GM12864 (cell line): ENCODE results near the gene RPL10A.
"Not testable (repeated sequence)": the region's sequence is repeated elsewhere in the genome, so short reads cannot be mapped to it uniquely, and the experiment has no call there.

ENCODE experiments used
- DNase-seq: peaks from one replicate; pipeline ENCODE4 v3.0.0-alpha.2; 2011; ENCODE audit warnings: low read depth
- H3K4me3 ChIP-seq: 2 replicates; pipeline ENCODE4 v1.5.1; 2011; ENCODE audit warnings: mild to moderate bottlenecking, low read depth, low read length, control low read depth
- TF ChIP-seq, protein P1 (sequence below): IDR thresholded peaks from 2 replicates; pipeline ENCODE4 v1.5.1; 2011; ENCODE audit warnings: low read depth, mild to moderate bottlenecking, moderate library complexity, low read length, control low read depth, inconsistent platforms; ENCODE audit errors: missing control alignments

Gene RPL10A

DNA sequence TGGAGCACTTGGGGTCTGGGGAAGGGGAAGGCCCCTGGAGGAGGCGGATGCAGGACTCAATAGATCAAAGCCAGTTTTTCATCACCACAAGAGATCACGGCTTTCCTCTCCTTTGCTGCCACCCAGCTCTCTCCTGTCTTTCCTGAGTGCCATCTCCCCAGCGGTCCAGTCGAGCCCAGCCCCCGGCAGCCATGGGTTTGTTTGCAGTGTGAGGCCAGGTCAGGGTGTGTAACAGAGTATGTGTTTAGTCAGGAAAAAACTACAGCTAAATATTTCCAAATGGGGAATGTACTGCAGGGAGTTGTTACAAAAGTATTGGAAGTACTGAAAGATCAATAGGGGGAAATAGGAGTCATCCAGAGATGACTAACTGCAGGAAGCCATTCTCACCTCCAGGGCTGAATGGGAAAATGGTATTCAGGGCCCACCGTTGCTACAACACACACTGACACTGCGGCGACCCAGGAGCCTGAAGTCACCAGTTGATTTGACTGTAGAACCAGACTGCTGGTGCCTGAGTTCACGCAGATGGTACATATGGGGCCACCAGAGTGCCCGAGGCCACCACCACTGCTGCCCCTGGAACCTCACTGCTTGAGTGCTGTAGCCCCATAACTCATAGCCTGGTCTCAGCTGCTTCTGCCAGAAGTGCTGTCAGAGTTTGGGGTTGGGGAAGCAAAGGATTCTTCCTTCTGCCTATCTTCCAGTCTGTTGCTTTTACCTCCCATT, 39.6 kb upstream of the RPL10A start:
- DNase-seq = no peak
- TF ChIP-seq, protein P1, sequence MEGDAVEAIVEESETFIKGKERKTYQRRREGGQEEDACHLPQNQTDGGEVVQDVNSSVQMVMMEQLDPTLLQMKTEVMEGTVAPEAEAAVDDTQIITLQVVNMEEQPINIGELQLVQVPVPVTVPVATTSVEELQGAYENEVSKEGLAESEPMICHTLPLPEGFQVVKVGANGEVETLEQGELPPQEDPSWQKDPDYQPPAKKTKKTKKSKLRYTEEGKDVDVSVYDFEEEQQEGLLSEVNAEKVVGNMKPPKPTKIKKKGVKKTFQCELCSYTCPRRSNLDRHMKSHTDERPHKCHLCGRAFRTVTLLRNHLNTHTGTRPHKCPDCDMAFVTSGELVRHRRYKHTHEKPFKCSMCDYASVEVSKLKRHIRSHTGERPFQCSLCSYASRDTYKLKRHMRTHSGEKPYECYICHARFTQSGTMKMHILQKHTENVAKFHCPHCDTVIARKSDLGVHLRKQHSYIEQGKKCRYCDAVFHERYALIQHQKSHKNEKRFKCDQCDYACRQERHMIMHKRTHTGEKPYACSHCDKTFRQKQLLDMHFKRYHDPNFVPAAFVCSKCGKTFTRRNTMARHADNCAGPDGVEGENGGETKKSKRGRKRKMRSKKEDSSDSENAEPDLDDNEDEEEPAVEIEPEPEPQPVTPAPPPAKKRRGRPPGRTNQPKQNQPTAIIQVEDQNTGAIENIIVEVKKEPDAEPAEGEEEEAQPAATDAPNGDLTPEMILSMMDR = no peak
- H3K4me3 ChIP-seq = no peak overlapping the region

- TF ChIP-seq, protein P1 = no peak
- DNase-seq = no peak
- no peak overlapping the region for H3K4me3 ChIP-seq
These were observed 38.7 kb upstream of the RPL10A start for GRCh38 chr6:35429463-35429862.

DNA sequence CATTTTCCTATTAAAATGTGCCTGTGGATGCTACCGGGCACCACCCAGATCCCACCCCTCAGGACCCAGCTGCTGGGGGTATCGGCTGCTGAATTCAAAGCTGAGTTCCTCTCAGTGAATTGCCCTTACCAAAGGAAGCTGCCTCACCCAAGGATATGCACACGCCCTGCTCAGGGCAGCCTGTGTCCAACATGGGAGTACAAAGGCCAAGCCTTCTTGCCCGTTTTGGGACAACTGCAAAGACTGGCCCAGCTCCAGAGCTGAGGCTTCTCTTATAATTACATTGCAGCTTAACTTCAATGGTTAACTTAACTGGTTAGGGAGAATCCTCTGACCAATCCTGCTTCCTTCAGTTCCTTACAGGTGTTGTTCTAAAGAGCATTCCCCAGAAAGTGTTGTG, 35.9 kb upstream of the RPL10A start:
- no peak overlapping the region for H3K4me3 ChIP-seq
- TF ChIP-seq, protein P1 = no peak
- DNase-seq = no peak

GRCh38 chr6:35432702-35433101, 35.5 kb upstream of the RPL10A start:
- not testable (repeated sequence) for H3K4me3 ChIP-seq, DNase-seq

- no peak for DNase-seq
- TF ChIP-seq, protein P1 = no peak
- H3K4me3 ChIP-seq = no peak overlapping the region
These were observed 32.9 kb upstream of the RPL10A start for GRCh38 chr6:35435074-35435837.

GRCh38 chr6:35436071-35436857, 31.9 kb upstream of the RPL10A start:
- no peak for DNase-seq
- H3K4me3 ChIP-seq = no peak overlapping the region
- TF ChIP-seq, protein P1 = no peak

- not testable (repeated sequence) for DNase-seq, H3K4me3 ChIP-seq
These were observed 29.7 kb upstream of the RPL10A start for GRCh38 chr6:35438378-35439065.
